ENCODE results near the gene CLUH.

CLUH gene

DNA sequence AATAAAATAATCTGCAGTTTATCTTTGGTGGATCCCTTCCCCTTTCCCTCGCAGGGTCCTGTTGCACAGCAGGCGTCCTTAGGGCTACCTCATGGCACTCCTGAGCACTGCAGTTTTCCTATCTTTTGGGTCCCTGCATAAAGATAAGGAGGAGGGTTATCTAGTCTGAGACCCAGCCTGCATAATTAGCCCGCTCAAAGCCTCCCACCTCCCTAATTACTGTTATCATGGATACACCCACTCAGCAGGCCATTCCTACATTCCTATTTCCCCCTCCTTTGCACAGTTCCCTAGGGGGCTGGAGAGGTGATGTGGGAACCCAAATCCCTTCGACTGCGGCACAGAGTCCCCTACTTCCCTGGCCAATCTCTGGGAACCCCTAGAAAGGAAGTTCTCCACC, 5.1 kb upstream of the CLUH start:
- no peak for FAIRE-seq

DNA sequence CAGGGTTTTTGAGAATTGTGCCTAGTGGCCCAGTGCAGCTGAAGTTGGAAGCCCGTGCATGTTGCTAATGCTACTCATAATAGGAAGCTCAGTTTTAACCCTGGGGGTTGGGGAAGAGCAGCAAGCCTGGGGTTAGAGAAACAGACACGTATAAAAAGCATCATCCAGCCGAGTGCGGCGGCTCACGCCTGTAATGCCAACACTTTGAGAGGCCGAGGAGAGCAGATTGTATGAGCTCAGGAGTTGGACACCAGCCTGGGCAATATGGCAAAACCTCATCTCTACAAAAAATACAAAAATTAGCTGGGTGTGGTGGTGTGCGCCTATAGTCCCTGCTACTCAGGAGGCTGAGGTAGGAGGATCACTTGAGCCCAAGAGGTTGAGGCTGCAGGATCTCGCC, 2.3 kb upstream of the CLUH start:
- FAIRE-seq: no peak

DNA sequence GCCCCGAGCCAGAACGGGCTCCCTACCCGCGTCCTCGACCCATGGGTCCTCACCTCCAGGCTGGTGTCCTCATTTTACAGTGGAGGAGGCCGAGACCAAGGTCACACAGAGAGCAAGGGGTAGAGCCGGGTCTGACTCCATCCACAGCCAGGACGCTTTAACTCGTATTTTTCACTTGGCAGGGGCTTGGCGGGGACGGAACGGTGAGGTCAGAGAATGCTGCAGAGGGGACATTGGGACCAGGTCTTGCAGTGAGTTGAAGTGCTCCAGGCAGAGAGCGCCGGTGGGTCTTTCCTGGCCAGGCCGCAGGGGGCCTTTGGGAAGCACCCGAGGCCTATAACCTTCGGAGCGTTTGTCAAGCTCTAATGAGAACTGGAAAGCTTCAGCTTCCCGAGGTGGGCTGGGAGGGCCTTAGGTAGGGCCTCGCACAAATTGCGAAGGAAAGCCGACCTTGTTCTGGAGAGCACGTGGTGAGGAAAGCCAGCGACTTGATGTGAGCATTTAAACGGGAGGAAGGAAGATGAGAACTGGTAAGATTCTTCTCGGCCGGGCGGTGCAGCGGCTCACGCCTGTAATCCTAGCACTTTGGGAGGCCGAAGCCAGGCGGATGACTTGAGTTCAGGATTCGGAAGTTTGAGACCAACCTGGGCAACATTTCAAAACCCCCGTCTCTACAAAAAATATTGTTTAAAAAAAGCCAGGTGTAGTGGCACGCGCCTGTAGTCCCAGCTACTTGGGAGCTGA, 908 bp upstream of the CLUH start:
- no peak for FAIRE-seq

DNA sequence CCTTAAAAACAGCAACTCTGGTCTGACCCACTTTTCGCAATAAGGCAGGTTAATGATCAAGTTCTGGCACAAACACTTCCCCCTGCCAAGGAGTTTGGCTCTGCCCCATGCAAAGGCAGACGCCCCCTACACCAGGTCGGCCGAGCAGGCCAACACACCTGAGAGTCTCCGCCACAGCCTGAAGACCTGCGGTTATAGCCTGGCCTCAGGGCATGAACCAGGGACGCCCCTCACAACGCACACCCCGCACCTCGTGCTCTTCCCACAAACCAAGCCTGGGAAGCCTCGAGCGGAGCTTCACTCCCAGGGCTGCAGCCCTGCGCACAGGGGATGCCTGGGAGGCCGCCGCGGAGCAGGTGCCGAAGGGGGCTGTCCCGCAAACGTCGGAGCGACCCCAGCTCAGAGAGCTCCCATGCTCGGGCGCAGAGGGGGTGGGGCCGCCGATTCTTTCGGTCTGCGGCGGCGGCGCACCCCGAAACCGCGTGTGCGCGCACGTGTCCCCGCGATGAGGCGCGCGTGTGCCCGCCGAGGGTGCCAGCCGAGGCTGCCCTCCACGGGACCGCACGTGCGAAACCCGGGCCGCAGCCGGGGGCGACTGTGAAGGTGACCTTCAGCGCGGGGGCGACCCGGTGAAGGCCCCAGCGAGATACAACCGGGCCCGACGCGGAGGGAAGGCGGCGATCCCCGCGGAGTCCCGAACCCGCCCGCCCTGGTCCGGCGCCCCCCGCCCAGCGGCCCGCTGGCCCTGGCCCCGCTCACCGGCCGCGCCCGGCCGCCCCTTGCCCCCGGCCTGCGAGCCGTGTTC, 559 bp downstream of the CLUH start:
- no peak for FAIRE-seq

GRCh38 chr17:2710071-2710802, 1.3 kb downstream of the CLUH start:
- FAIRE-seq: no peak

GRCh38 chr17:2709183-2709661, 2.3 kb downstream of the CLUH start:
- no peak for FAIRE-seq

GRCh38 chr17:2708585-2709182, 2.9 kb downstream of the CLUH start:
- no peak for FAIRE-seq

GRCh38 chr17:2707721-2708584, 3.6 kb downstream of the CLUH start:
- FAIRE-seq: no peak

DNA sequence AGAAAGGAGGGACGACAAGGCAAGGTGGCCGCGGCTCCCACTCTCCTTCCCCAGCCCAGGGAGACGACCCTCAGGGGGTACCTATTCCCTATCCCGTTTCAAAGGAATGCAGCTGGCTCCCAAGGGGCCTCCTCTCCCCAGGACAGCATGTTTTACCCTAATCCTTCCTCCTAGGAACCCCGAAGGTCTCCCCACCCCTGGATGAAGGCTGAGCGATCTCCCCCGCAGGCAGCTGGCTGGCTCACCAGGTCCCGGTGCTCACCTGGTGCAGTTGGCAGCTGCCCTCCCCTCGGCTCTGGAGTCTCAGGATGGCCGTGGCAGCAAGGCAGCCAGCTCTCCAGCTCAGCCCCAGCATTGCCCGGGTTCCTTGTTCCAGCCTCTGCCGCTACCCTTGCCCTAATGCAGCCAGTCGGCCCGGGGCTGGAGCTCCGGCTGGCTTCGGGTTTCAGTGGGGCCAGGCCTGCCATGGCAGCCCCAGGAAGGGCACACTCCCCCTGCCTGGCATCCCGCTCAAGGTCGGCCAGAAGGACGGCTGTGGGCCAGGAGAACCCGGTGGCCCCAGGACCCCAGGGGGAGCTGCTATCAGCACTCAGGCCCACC, 4.6 kb downstream of the CLUH start:
- no peak for FAIRE-seq

- FAIRE-seq: no peak
These were observed 5.4 kb downstream of the CLUH start for GRCh38 chr17:2705888-2706795.

DNA sequence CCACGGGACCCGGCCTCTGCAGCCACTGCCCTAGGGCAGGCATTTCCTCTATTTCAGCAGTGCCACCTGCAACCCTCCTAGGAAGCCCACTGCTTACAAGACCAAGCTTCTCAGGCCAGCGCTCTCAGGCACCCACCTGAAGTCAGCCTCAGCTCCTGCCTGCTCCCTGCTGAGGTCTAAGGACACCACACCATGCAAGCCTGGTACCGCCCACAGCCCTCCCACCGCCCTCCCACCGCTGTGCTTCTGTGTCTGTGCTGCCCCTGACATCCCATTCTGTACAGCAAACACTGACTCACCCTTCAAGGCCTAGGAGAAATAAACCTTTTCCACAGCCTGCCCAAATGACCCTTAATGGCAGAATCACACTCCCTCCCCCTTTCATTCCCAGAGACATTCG, 6.3 kb downstream of the CLUH start:
- FAIRE-seq: no peak

DNA sequence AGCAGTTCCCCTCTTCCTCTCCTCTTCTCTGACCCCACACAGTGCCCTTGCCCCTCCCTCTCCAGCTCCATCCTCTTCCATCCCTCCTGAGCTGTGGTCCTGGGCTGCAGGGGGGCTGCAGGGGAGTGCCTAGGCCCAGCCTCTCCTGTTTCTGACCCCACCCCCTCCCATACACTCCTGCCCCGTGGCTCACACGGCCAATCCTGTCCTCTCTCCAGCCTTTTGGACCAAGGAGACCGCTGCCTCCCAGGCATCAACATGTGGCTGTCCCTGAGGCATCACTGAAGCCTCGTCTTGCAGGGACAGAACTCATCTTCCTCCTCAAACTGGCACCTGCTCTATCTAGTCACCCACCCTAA, 6.7 kb downstream of the CLUH start:
- FAIRE-seq: no peak

DNA sequence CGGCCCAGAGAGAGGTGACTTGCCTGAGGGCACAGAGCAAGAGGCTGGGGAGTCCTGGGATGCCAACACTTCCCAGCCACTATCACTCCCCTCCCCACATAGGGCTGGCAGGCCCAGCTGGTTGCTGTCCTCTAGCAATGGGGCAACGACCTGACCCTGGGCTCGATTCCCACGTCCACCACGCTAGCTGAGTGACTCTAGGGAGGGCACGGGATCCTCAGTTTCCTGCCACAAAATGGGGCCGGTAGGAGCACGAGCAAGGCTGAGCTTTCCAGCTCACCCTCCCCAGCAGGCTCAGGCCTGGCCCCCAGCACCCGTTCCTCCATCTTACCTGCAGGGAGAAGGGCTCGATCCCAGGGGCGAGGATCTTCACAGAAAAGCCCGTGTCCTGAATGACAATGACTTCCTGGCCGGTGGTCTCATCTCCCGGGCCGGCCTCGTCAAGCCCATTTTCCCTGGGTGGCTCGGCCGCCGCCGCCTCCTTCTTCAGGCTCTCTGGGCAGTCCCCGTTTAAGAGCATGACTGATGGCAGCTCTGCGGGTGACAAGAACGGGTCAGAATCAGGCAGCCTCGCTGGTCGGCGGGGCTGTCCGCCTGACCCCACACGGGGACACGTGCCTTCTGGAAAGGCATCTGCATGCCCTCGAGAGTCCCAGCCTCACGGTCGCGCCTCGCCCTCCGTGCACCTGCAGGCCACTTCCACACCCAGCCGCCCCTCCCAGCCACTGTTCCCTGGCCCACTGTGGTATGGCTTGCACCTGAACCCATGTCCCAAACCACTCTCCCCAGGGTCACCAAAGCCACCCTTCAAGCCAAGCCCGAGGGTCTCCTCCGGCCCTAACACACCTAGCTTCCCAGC, 7.3 kb downstream of the CLUH start:
- FAIRE-seq: no peak

DNA sequence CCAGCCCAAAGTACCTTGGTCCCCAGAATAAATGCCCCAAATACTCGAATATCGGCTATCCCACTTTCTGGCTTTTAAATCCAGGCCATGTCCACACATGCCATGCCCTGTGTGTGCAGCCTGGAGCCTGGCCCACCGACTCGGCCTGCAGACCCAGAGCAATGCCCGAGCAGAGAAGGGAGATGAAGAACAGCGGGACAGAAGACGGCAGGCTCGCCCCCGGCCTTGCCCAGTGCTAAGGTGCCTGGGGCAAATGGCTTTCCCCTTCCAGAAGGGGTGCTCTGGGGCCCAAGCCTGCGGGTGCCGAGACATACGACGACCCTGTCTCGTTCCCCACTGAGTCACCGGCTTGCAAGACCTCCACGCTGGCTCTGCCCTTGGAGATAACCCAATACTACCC, 8.0 kb downstream of the CLUH start:
- FAIRE-seq: no peak

DNA sequence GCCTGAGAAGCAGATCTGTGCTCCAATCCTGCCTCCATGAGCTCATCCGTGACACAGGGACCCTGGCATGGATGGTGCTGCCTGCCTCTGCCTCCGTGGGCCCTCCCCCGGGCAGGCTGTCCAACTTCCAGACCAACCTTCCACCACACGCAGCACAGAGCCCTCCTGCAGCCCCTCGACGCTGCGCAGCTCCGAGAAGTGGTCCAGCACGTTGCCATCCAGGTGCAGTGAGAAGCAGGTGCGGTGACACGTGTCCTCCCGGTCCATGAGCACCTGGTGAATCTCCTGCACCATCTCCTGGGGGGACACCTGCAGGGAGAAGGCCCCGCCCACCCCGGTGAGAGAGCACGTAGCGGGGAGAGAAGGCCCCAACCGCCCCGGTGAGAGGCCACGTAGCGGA, 8.4 kb downstream of the CLUH start:
- no peak for FAIRE-seq

DNA sequence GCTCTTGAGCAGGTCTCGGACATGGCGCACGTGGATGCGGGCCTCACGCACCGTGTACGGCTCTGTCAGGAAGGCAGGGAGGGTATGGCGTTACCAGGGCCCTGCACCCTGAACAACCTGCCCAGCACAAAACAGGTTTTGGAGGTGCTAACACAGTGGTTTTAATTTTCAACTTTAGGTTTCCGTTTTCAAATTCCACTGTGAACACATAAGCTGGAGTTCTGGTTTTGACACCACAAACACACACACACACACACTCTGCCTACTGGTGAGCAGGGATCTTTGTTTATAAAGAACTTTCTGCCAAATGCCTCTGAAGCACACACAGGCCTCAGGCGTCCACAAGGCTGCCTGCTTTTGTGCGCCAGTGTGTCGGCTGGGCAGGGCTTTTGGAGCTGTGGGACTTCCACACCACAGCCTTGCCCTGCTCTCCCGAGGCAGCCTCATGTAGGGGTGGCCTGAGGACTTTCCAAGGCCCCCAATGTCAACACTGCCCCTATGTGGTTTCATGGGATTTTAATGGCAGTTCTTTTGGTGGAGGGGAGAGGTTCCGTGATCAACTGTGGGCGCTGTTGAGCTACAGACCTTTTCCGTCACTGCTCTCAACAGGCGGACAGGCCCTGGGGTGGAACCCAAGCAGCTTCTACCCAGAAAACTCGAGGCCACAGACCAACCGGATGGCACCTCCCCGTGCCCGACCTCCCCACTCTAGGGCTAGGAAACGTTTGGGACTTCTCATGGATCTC, 9.4 kb downstream of the CLUH start:
- FAIRE-seq: no peak

DNA sequence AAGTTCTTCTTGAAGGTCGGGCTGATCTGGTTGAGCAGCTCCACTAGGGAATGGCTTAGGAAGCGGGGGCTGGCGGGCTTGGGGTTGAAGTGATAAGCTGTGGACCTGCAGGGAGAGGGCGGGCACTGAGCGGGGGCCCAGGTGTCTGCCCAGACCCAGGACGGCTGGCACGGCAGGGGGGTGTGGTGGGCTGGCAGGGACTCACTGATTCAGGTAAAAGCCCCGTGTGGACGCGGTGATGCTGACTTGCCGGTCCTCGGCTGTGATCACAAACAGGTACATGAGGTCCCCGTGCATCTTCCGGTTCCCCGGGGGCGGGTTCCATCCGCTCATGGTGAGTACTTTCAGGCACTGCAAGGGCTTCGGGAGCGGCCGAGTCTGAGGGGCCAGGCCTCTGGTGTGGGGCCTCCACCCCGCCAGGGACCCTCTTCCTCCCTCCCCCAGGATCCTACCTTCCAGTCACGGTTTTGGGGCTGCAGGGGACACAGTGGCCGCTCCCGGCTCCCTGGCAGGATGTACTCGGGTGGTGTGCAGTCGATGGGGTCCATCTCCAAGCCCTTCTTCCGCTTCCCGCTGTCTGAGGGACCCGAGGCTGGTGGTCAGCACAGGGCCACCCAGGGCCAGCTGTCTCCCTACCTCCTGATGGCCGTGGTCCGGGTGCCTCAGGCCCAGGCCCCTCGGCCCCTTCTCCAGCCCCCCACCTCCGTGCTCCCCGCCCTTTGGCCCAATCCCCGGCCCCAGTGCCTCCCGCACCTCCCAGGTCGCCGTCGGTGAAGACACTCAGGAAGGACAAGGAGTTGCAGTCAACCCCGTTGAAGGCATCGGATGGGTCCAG, 10.2 kb downstream of the CLUH start:
- no peak for FAIRE-seq
